H9 (cell line): ENCODE results near the gene JMJD1C. TPM values are rescaled to one million over a fixed set of nuclear protein-coding genes. Genes with fewer than 3 reads are reported as not detected.

Experiments
- DNase-seq: peaks from one replicate; pipeline ENCODE4 v3.0.0-alpha.2; 2017
- H2AFZ ChIP-seq: one replicate; pipeline ENCODE4 v1.6.1; 2013; ENCODE audit warnings: mild to moderate bottlenecking, low read length, control low read depth, moderate library complexity
- H2AK5ac ChIP-seq: 2 replicates; pipeline ENCODE4 v1.6.1; 2013; ENCODE audit warnings: low read length, control low read depth, mixed read lengths; ENCODE audit not compliant: insufficient read length
- H2BK120ac ChIP-seq: one replicate; pipeline ENCODE4 v1.6.1; 2013; ENCODE audit warnings: low read depth, mild to moderate bottlenecking, low read length, control low read depth, inconsistent platforms; ENCODE audit not compliant: poor library complexity, severe bottlenecking
- H2BK12ac ChIP-seq: 2 replicates; pipeline ENCODE4 v1.6.1; 2013; ENCODE audit warnings: low read length, control low read depth, mixed read lengths, low read depth; ENCODE audit not compliant: insufficient read length
- H2BK15ac ChIP-seq: 2 replicates; pipeline ENCODE4 v1.6.1; 2013; ENCODE audit warnings: low read depth, low read length, control low read depth
- H2BK20ac ChIP-seq: one replicate; pipeline ENCODE4 v1.6.1; 2013; ENCODE audit warnings: low read depth, mild to moderate bottlenecking, low read length, control low read depth, inconsistent platforms; ENCODE audit not compliant: poor library complexity, severe bottlenecking
- H2BK5ac ChIP-seq: 2 replicates; pipeline ENCODE4 v1.6.1; 2013; ENCODE audit warnings: low read length, control low read depth, mixed read lengths; ENCODE audit not compliant: insufficient read length
- H3K14ac ChIP-seq: 2 replicates; pipeline ENCODE4 v1.6.1; 2013; ENCODE audit warnings: low read length, control low read depth; ENCODE audit not compliant: insufficient read depth
- H3K18ac ChIP-seq: 2 replicates; pipeline ENCODE4 v1.6.1; 2013; ENCODE audit warnings: low read depth, mild to moderate bottlenecking, mixed read lengths, low read length, control low read depth; ENCODE audit not compliant: insufficient read length
- H3K23ac ChIP-seq: 2 replicates; pipeline ENCODE4 v1.6.1; 2013; ENCODE audit warnings: low read length, control low read depth, mixed read lengths, low read depth; ENCODE audit not compliant: insufficient read length
- H3K23me2 ChIP-seq: 2 replicates; pipeline ENCODE4 v1.6.1; 2013; ENCODE audit warnings: low read depth, mild to moderate bottlenecking, mixed read lengths, low read length, control low read depth; ENCODE audit not compliant: insufficient read length, poor library complexity, severe bottlenecking
- H3K27ac ChIP-seq: 2 replicates; pipeline ENCODE4 v1.5.1; 2013; ENCODE audit warnings: low read length, control low read depth, mixed read lengths, low read depth; ENCODE audit not compliant: insufficient read length
- H3K27me3 ChIP-seq: 2 replicates; pipeline ENCODE4 v1.6.1; 2013; ENCODE audit warnings: low read length, control low read depth, inconsistent platforms; ENCODE audit not compliant: insufficient read depth
- H3K4ac ChIP-seq: 2 replicates; pipeline ENCODE4 v1.6.1; 2013; ENCODE audit warnings: low read depth, mild to moderate bottlenecking, control low read depth, inconsistent platforms, low read length, moderate library complexity
- H3K4me1 ChIP-seq: 2 replicates; pipeline ENCODE4 v1.6.1; 2013; ENCODE audit warnings: low read length, control low read depth, inconsistent platforms; ENCODE audit not compliant: insufficient read depth
- H3K4me2 ChIP-seq: 2 replicates; pipeline ENCODE4 v1.6.1; 2013; ENCODE audit warnings: low read length, control low read depth, mixed read lengths; ENCODE audit not compliant: insufficient read length, insufficient read depth
- H3K56ac ChIP-seq: 2 replicates; pipeline ENCODE4 v1.6.1; 2013; ENCODE audit warnings: low read depth, mild to moderate bottlenecking, mixed read lengths, low read length, control low read depth; ENCODE audit not compliant: insufficient read length
- H3K79me1 ChIP-seq: 2 replicates; pipeline ENCODE4 v1.6.1; 2013; ENCODE audit warnings: low read depth, mild to moderate bottlenecking, moderate library complexity, low read length, control low read depth, inconsistent platforms; ENCODE audit not compliant: insufficient read depth, poor library complexity, severe bottlenecking
- H3K79me2 ChIP-seq: 2 replicates; pipeline ENCODE4 v1.6.1; 2013; ENCODE audit warnings: low read length, control low read depth, inconsistent platforms; ENCODE audit not compliant: insufficient read depth
- H3K9ac ChIP-seq: 2 replicates; pipeline ENCODE4 v1.6.1; 2013; ENCODE audit warnings: low read length, control low read depth, mixed read lengths; ENCODE audit not compliant: insufficient read length; ENCODE audit errors: extremely low read depth
- H3K9me3 ChIP-seq: one replicate; pipeline ENCODE4 v1.6.1; 2013; ENCODE audit warnings: low read depth, low read length, inconsistent platforms; ENCODE audit not compliant: control insufficient read depth
- H3T11ph ChIP-seq: one replicate; pipeline ENCODE4 v1.6.1; 2013; ENCODE audit warnings: mild to moderate bottlenecking, low read length, control low read depth, inconsistent platforms
- H4K20me1 ChIP-seq: one replicate; pipeline ENCODE4 v1.6.1; 2013; ENCODE audit not compliant: control insufficient read depth, insufficient read length, insufficient read depth
- H4K5ac ChIP-seq: 2 replicates; pipeline ENCODE4 v1.6.1; 2013; ENCODE audit warnings: low read depth, mild to moderate bottlenecking, mixed read lengths, low read length, control low read depth; ENCODE audit not compliant: insufficient read length
- H4K8ac ChIP-seq: replicated peaks from 2 replicates; pipeline ENCODE4 v1.6.1; 2013; ENCODE audit warnings: low read length, control low read depth, mixed read lengths, low read depth; ENCODE audit not compliant: insufficient read length
- H4K91ac ChIP-seq: 2 replicates; pipeline ENCODE4 v1.6.1; 2013; ENCODE audit warnings: low read depth, mild to moderate bottlenecking, moderate library complexity, mixed read lengths, low read length, control low read depth; ENCODE audit not compliant: insufficient read length
- H3K27ac Mint-ChIP-seq, 3 experiments: 2 replicates in 2 of 3; 3 replicates in 1 of 3; pipeline ENCODE4 v1.8.0; 2020 to 2021; ENCODE audit warnings: mixed read lengths in 3 of 3, mild to moderate bottlenecking in 1 of 3, moderate library complexity in 1 of 3
- H3K27me3 Mint-ChIP-seq: 2 replicates; pipeline ENCODE4 v1.8.0; 2021; ENCODE audit warnings: low read depth, mild to moderate bottlenecking, moderate library complexity, mixed read lengths
- H3K36me3 Mint-ChIP-seq, 3 experiments: 2 replicates in 2 of 3; 3 replicates in 1 of 3; pipeline ENCODE4 v1.8.0; 2020 to 2021; ENCODE audit warnings: low read depth in 3 of 3, mixed read lengths in 3 of 3; ENCODE audit not compliant: insufficient read depth in 1 of 3
- H3K4me1 Mint-ChIP-seq, 2 experiments: 2 replicates each; pipeline ENCODE4 v1.8.0; 2020; ENCODE audit warnings: mixed read lengths in 2 of 2
- H3K4me3 Mint-ChIP-seq, 2 experiments: 2 replicates in 1 of 2; 3 replicates in 1 of 2; pipeline ENCODE4 v1.8.0; 2020 to 2021; ENCODE audit warnings: mild to moderate bottlenecking in 2 of 2, mixed read lengths in 2 of 2, moderate library complexity in 1 of 2
- H3K9me3 Mint-ChIP-seq, 2 experiments: 2 replicates in 1 of 2; 3 replicates in 1 of 2; pipeline ENCODE4 v1.8.0; 2020; ENCODE audit warnings: mild to moderate bottlenecking in 2 of 2, mixed read lengths in 2 of 2, moderate library complexity in 1 of 2
- CTCF ChIP-seq: fragments of 200-600 bp; sonication (generic); conservative IDR thresholded peaks from 3 replicates; pipeline ENCODE4 v1.8.0; 2021; ENCODE audit warnings: antibody characterized with exemption, mild to moderate bottlenecking
- WGBS: extraction: QIAGEN DNeasy Blood & Tissue Kit; methylation state at CpG from one replicate; pipeline ENCODE4 v1.1.7; 2013; ENCODE audit warnings: missing lambda C conversion rate, low lambda C conversion rate, mixed read lengths; ENCODE audit not compliant: insufficient read length; ENCODE audit errors: extremely low coverage; 5-methylcytosine and 5-hydroxymethylcytosine counted together
- total RNA-seq: library from RNA; stranded (reverse); gene quantifications from 2 replicates; pipeline ENCODE4 v1.2.1, GENCODE V29; 2021

JMJD1C gene
- total RNA-seq, 1 experiment from 2014 or later: 200 TPM

DNA sequence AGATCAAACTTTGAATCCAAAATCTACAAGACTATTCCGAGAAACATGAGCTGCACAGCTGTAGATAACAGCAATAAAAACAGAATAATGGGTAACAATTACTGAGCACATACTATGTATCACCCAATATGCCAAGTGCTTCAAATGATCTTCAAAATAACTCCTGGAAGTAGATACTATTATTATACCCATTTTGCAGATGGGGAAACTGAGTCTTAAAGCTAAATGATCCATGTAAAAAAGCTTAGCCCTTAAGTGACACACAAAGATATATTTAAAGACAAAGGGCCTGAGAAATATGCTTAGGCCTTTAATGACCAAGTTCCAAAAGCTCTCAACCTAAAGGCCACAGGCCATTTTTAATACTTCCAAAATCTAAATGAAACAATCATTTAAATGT, 37.1 kb upstream of the JMJD1C start:
- no peak overlapping the region for H2AFZ ChIP-seq
- H3K56ac ChIP-seq: no peak overlapping the region
- H3K4me1 ChIP-seq: peaks cover 11% of the 10 kb centered on the region; the same call in 1 of the 2 replicates
- H3K27me3 Mint-ChIP-seq: no peaks in the 10 kb centered on the region
- no peak overlapping the region for H3K4me3 Mint-ChIP-seq
- H3K9ac ChIP-seq: no peak overlapping the region
- H2BK15ac ChIP-seq: no peak overlapping the region
- H2BK12ac ChIP-seq: no peak overlapping the region
- no peaks in the 10 kb centered on the region for H3K23me2 ChIP-seq
- H3K9me3 Mint-ChIP-seq: no peaks in the 10 kb centered on the region; a peak in 1 of 5 replicates
- H3K27me3 ChIP-seq: no peaks in the 10 kb centered on the region
- H3K79me2 ChIP-seq: peaks cover 9% of the 10 kb centered on the region; the same call in 1 of the 2 replicates
- H3K79me1 ChIP-seq: no peaks in the 10 kb centered on the region
- no peak overlapping the region for H3K14ac ChIP-seq
- no peak overlapping the region for H2BK120ac ChIP-seq
- no peak overlapping the region for H4K5ac ChIP-seq
- H3K4ac ChIP-seq: no peak overlapping the region
- no peak overlapping the region for H2AK5ac ChIP-seq
- H3K4me1 Mint-ChIP-seq: peaks cover 32 to 34% of the 10 kb centered on the region in 2 experiments
- H4K8ac ChIP-seq: no peak overlapping the region
- H3K9me3 ChIP-seq: no peaks in the 10 kb centered on the region
- H3K27ac ChIP-seq: no peak overlapping the region
- no peak overlapping the region for H2BK5ac ChIP-seq
- no peak overlapping the region for H3T11ph ChIP-seq
- DNase-seq: no peak
- no peak overlapping the region for H3K18ac ChIP-seq
- H4K91ac ChIP-seq: no peak overlapping the region
- no peak overlapping the region for H3K23ac ChIP-seq
- TF ChIP-seq CTCF: no peak
- H2BK20ac ChIP-seq: no peak overlapping the region
- H3K4me2 ChIP-seq: no peak overlapping the region
- no peak overlapping the region; a peak in 1 of 7 replicates for H3K27ac Mint-ChIP-seq
- H3K36me3 Mint-ChIP-seq: peaks cover 3 to 6% (median 4%) of the 10 kb centered on the region in 3 experiments; a peak in 4 of 7 replicates
- no peaks in the 10 kb centered on the region for H4K20me1 ChIP-seq
- no CpG with 5 or more reads among the region's 1 CpG for WGBS
